ENCODE data around the gene CD19.

- TF ChIP-seq POLR2A (IDR thresholded peaks at IDR 0.05), result no peak
- TF ChIP-seq CTCF (IDR thresholded peaks at IDR 0.05), result no peak
- no peak for TF ChIP-seq POLR2AphosphoS5 (IDR thresholded peaks at IDR 0.05)
Measured at GRCh38 chr16:28937222-28937876, 5.6 kb downstream of the CD19 start.
